Glutamatergic neuron (in vitro differentiated cells): Measurements from ENCODE around the gene HUWE1. TPM values are rescaled to one million over a fixed set of nuclear protein-coding genes. Genes with fewer than 3 reads are reported as not detected.

ENCODE experiments used
- DNase-seq: peaks from one replicate; pipeline ENCODE4 v3.0.0; 2022
- H3K27ac Mint-ChIP-seq: one replicate; pipeline ENCODE4 v1.8.0; 2020; ENCODE audit warnings: mild to moderate bottlenecking, mixed read lengths, inconsistent platforms; ENCODE audit not compliant: unreplicated experiment
- H3K27me3 Mint-ChIP-seq: one replicate; pipeline ENCODE4 v1.8.0; 2020; ENCODE audit warnings: mild to moderate bottlenecking, moderate library complexity, mixed read lengths, inconsistent platforms; ENCODE audit not compliant: unreplicated experiment
- H3K36me3 Mint-ChIP-seq: one replicate; pipeline ENCODE4 v1.8.0; 2020; ENCODE audit warnings: mild to moderate bottlenecking, mixed read lengths, inconsistent platforms; ENCODE audit not compliant: unreplicated experiment
- H3K4me1 Mint-ChIP-seq: one replicate; pipeline ENCODE4 v1.8.0; 2020; ENCODE audit warnings: mild to moderate bottlenecking, low read depth, mixed read lengths, inconsistent platforms; ENCODE audit not compliant: unreplicated experiment
- H3K4me3 Mint-ChIP-seq: one replicate; pipeline ENCODE4 v1.8.0; 2020; ENCODE audit warnings: mild to moderate bottlenecking, mixed read lengths, inconsistent platforms; ENCODE audit not compliant: unreplicated experiment
- H3K9me3 Mint-ChIP-seq: one replicate; pipeline ENCODE4 v1.8.0; 2020; ENCODE audit warnings: mild to moderate bottlenecking, moderate library complexity, mixed read lengths, inconsistent platforms; ENCODE audit not compliant: unreplicated experiment
- total RNA-seq: library from RNA; stranded (reverse); fragmentation: NEBNext Ultra II Directional; extraction: Animal tissue kit (Norgen Biotek cat#: 25700); gene quantifications from one replicate; pipeline ENCODE4 v1.2.1, GENCODE V29; 2021; ENCODE audit not compliant: unreplicated experiment
- TF ChIP-seq, protein P1 (sequence below): fragments of 200-600 bp; sonication (generic); IDR thresholded peaks from one replicate; pipeline ENCODE4 v1.5.0; 2021; ENCODE audit not compliant: partially characterized antibody, unreplicated experiment

HUWE1 gene
- total RNA-seq, 1 donor from 2014 or later = 311 TPM

DNA sequence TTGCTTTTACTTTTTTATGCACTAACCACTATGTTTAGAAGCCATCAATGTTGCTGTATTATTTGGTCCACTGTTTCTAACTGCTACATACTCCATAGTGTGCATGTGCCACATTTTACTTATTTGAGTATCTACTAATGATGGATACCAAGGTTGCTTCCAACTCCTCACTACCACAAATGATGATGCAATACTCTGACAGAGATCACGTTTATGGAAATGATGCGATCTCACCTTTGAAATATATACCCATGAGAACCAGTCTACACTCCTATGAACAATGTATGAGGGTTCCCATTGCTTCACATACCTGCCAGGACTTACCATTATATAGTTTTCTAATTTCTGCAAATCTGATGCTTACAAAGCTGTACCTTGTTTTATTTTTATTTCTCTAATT is 44.2 kb downstream of the HUWE1 start:
- Mint-ChIP-seq H3K27ac (no peak overlapping the region), H3K4me1 (no peaks in the 10 kb centered on the region), H3K36me3 (no peaks in the 10 kb centered on the region), H3K4me3 (no peak overlapping the region), H3K9me3 (no peaks in the 10 kb centered on the region), H3K27me3 (no peaks in the 10 kb centered on the region)
- no peak for DNase-seq
- TF ChIP-seq, protein P1, sequence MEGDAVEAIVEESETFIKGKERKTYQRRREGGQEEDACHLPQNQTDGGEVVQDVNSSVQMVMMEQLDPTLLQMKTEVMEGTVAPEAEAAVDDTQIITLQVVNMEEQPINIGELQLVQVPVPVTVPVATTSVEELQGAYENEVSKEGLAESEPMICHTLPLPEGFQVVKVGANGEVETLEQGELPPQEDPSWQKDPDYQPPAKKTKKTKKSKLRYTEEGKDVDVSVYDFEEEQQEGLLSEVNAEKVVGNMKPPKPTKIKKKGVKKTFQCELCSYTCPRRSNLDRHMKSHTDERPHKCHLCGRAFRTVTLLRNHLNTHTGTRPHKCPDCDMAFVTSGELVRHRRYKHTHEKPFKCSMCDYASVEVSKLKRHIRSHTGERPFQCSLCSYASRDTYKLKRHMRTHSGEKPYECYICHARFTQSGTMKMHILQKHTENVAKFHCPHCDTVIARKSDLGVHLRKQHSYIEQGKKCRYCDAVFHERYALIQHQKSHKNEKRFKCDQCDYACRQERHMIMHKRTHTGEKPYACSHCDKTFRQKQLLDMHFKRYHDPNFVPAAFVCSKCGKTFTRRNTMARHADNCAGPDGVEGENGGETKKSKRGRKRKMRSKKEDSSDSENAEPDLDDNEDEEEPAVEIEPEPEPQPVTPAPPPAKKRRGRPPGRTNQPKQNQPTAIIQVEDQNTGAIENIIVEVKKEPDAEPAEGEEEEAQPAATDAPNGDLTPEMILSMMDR = no peak

DNA sequence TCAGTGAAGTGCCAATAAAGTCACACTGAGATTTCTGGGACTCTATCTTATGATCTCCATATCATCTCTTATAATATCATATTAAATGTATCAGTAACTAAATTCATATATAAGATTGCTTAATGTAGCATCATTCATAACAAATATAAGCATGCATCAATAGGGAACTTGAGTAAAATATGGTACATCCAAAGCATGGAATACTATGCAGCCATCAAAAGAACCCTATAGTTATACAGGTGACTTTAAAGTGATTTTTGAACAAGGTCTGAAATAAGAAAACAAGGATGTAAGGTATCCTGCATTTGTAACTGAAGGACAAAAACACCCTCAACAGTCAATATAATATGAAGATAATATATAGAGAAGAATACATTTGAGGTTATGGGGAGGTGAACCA is 47.3 kb downstream of the HUWE1 start:
- Mint-ChIP-seq H3K36me3 (no peaks in the 10 kb centered on the region), H3K27me3 (no peaks in the 10 kb centered on the region), H3K4me1 (no peaks in the 10 kb centered on the region), H3K9me3 (no peaks in the 10 kb centered on the region), H3K27ac (no peak overlapping the region), H3K4me3 (no peak overlapping the region)
- TF ChIP-seq, protein P1 = no peak
- no peak for DNase-seq

DNA sequence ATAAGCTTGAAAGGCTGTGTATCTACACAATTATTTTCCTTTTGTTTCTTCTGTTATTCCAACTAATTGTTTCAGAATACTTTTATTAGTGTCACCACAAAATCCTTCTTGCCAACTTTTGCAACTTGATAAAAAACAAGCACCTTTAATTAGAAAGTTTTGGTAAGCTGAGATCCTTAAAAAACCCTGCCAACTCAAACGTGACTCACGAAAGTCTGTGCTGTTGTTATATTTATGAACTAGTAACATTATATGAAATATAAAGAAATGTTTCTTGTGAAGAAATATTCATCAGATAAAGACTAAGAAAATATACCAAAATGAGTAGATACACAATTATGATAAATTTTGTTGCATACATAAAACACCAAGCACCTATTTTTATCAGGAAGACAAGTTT is 49.0 kb downstream of the HUWE1 start:
- TF ChIP-seq, protein P1 = no peak
- Mint-ChIP-seq H3K9me3 (no peaks in the 10 kb centered on the region), H3K36me3 (no peaks in the 10 kb centered on the region), H3K27me3 (no peaks in the 10 kb centered on the region), H3K4me3 (no peak overlapping the region), H3K27ac (no peak overlapping the region), H3K4me1 (no peaks in the 10 kb centered on the region)
- DNase-seq = no peak

DNA sequence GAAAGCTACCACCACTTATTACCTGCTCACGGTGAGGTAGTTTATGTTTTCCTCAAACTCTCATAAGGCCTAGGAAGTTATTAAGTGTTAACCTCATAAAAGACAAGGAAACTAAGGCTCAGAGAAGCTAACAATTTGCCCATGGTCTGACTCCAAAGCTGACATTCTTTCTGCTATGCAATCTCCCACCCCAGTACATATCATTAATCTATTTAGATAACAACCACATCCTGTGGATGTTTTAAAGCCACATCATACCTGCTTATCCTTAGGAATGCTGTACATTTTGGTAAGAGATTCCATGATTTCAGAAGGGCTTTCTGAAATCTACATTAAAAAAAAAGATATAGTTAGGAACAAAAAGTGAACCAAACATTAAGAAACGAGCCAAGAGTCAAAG is 55.4 kb downstream of the HUWE1 start:
- TF ChIP-seq, protein P1 = no peak
- no peaks in the 10 kb centered on the region for H3K36me3 Mint-ChIP-seq
- H3K9me3 Mint-ChIP-seq = no peaks in the 10 kb centered on the region
- no peak overlapping the region for H3K4me3 Mint-ChIP-seq
- no peaks in the 10 kb centered on the region for H3K27me3 Mint-ChIP-seq
- no peak for DNase-seq
- H3K4me1 Mint-ChIP-seq = no peaks in the 10 kb centered on the region
- no peak overlapping the region for H3K27ac Mint-ChIP-seq

DNA sequence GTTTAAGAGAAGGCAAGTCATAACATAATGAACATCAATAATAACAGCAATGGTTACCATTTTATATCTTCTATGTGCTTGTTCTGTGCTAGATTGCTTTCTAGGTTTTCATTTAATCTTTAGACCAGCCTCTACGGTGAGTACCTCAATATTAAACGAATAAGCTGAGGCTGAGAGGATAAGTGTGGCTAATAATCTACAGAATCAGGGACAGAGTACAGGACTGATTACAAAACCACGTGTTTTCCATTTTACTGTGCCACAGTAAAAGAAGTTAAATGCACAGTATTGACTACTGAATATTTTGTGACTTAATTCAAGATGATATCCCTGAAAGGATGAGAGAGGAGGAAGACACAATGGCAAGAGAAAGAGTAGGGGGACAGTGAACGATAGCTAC is 56.3 kb downstream of the HUWE1 start:
- no peak for DNase-seq
- H3K4me1 Mint-ChIP-seq = no peaks in the 10 kb centered on the region
- no peak overlapping the region for H3K27ac Mint-ChIP-seq
- no peaks in the 10 kb centered on the region for H3K36me3 Mint-ChIP-seq
- no peak overlapping the region for H3K4me3 Mint-ChIP-seq
- H3K27me3 Mint-ChIP-seq = no peaks in the 10 kb centered on the region
- no peaks in the 10 kb centered on the region for H3K9me3 Mint-ChIP-seq
- TF ChIP-seq, protein P1 = no peak
